SK-N-SH treated with all-trans-retinoic acid at 6 μM for 48 hours (cell line): Measurements from ENCODE around the gene INTU.

Source experiments
- ATAC-seq: fragments of 200-7000 bp; cut with Tn5 transposase; 3 replicates; pipeline ENCODE4 v1.9.1; 2020; ENCODE audit warnings: mild to moderate bottlenecking, moderate library complexity
- ARNTL ChIP-seq: fragments of 450-650 bp; formaldehyde crosslinking; IDR thresholded peaks from 2 replicates; pipeline ENCODE4 v1.5.0; 2020; ENCODE audit warnings: low read depth, mild to moderate bottlenecking, moderate library complexity, borderline replicate concordance
- BACH2 ChIP-seq: fragments of 250-450 bp; sonication (Bioruptor Pico); IDR thresholded peaks from 2 replicates; pipeline ENCODE4 v1.9.0; 2021; ENCODE audit warnings: mild to moderate bottlenecking, borderline replicate concordance
- CSDC2 ChIP-seq: fragments of 250-450 bp; sonication (Bioruptor Pico); IDR thresholded peaks from 2 replicates; pipeline ENCODE4 v1.5.0; 2020; ENCODE audit warnings: mild to moderate bottlenecking, moderate library complexity
- CSRNP3 ChIP-seq: fragments of 250-450 bp; sonication (Bioruptor Pico); IDR thresholded peaks from 2 replicates; pipeline ENCODE4 v1.5.1; 2021; ENCODE audit warnings: mild to moderate bottlenecking, moderate library complexity
- ESRRG ChIP-seq: fragments of 250-450 bp; sonication (Bioruptor Pico); IDR thresholded peaks from 2 replicates; pipeline ENCODE4 v1.6.1; 2021; ENCODE audit warnings: mild to moderate bottlenecking
- GLIS3 ChIP-seq: fragments of 250-450 bp; sonication (Bioruptor Pico); IDR thresholded peaks from 2 replicates; pipeline ENCODE4 v1.5.0; 2020; ENCODE audit warnings: mild to moderate bottlenecking, moderate library complexity
- ISL1 ChIP-seq: fragments of 250-450 bp; sonication (Bioruptor Pico); IDR thresholded peaks from 2 replicates; pipeline ENCODE4 v2.1.2; 2022; ENCODE audit warnings: mild to moderate bottlenecking, moderate library complexity
- OSR1 ChIP-seq: fragments of 250-450 bp; sonication (Bioruptor Pico); IDR thresholded peaks from 2 replicates; pipeline ENCODE4 v1.8.0; 2022; ENCODE audit warnings: moderate library complexity, mild to moderate bottlenecking, inconsistent platforms
- PATZ1 ChIP-seq: fragments of 250-450 bp; sonication (Bioruptor Pico); IDR thresholded peaks from 2 replicates; pipeline ENCODE4 v1.8.0; 2020; ENCODE audit warnings: mild to moderate bottlenecking, moderate library complexity, borderline replicate concordance
- POU6F1 ChIP-seq: fragments of 250-450 bp; sonication (Bioruptor Pico); IDR thresholded peaks from 2 replicates; pipeline ENCODE4 v1.8.0; 2021; ENCODE audit warnings: low read depth, mild to moderate bottlenecking, moderate library complexity, borderline replicate concordance
- PPARA ChIP-seq: fragments of 250-450 bp; sonication (Bioruptor Pico); IDR thresholded peaks from 2 replicates; pipeline ENCODE4 v1.5.0; 2020; ENCODE audit warnings: mild to moderate bottlenecking, borderline replicate concordance
- RARB ChIP-seq: fragments of 250-450 bp; sonication (Bioruptor Pico); IDR thresholded peaks from 2 replicates; pipeline ENCODE4 v1.8.0; 2021; ENCODE audit warnings: mild to moderate bottlenecking, moderate library complexity
- TCF4 ChIP-seq: fragments of 250-450 bp; sonication (Bioruptor Pico); IDR thresholded peaks from 2 replicates; pipeline ENCODE4 v1.8.0; 2021; ENCODE audit warnings: mild to moderate bottlenecking, moderate library complexity, borderline replicate concordance
- TOX ChIP-seq: fragments of 250-450 bp; sonication (Bioruptor Pico); IDR thresholded peaks from 2 replicates; pipeline ENCODE4 v1.8.0; 2021; ENCODE audit warnings: mild to moderate bottlenecking, moderate library complexity, borderline replicate concordance
- TSHZ2 ChIP-seq: fragments of 250-450 bp; sonication (Bioruptor Pico); IDR thresholded peaks from 2 replicates; pipeline ENCODE4 v1.5.0; 2020; ENCODE audit warnings: mild to moderate bottlenecking, moderate library complexity
- ZFP3 ChIP-seq: fragments of 250-450 bp; sonication (Bioruptor Pico); IDR thresholded peaks from 2 replicates; pipeline ENCODE4 v1.5.0; 2020; ENCODE audit warnings: mild to moderate bottlenecking, moderate library complexity
- ZFP30 ChIP-seq: fragments of 450-650 bp; formaldehyde crosslinking; IDR thresholded peaks from 2 replicates; pipeline ENCODE4 v1.5.0; 2022; ENCODE audit warnings: mild to moderate bottlenecking, moderate library complexity
- ZNF565 ChIP-seq: fragments of 450-650 bp; formaldehyde crosslinking; conservative IDR thresholded peaks from 2 replicates; pipeline ENCODE4 v1.5.0; 2020; ENCODE audit warnings: low read depth, mild to moderate bottlenecking, moderate library complexity
- ZNF70 ChIP-seq: fragments of 450-650 bp; formaldehyde crosslinking; IDR thresholded peaks from 2 replicates; pipeline ENCODE4 v1.5.0; 2020; ENCODE audit warnings: mild to moderate bottlenecking, moderate library complexity
- ZNF8 ChIP-seq: fragments of 450-650 bp; formaldehyde crosslinking; IDR thresholded peaks from 2 replicates; pipeline ENCODE4 v1.5.0; 2020; ENCODE audit warnings: mild to moderate bottlenecking, moderate library complexity

The INTU gene

GRCh38 chr4:127610488-127610887 lies 22.3 kb upstream of the INTU start:
- no peak for TF ChIP-seq ZNF565 (CRISPR knock-in tag)
- TF ChIP-seq TOX: no peak
- no peak for ATAC-seq

- peak; percentile 86 for ATAC-seq
- TF ChIP-seq TOX: no peak
- TF ChIP-seq ZNF70 (CRISPR knock-in tag): no peak
- no peak for TF ChIP-seq CSRNP3
- no peak for TF ChIP-seq ESRRG (CRISPR knock-in tag)
- TF ChIP-seq PPARA: no peak
- TF ChIP-seq ZNF565 (CRISPR knock-in tag): no peak
- TF ChIP-seq POU6F1 (CRISPR knock-in tag): no peak
- no peak for TF ChIP-seq PATZ1
- no peak for TF ChIP-seq ZFP3 (CRISPR knock-in tag)
- TF ChIP-seq TSHZ2 (CRISPR knock-in tag): no peak
Observed at GRCh38 chr4:127616898-127617297, 15.9 kb upstream of the INTU start.

- ATAC-seq: no peak
- TF ChIP-seq BACH2 (CRISPR knock-in tag) (no peak), RARB (CRISPR knock-in tag) (no peak), TOX (no peak), ZNF8 (CRISPR knock-in tag) (no peak)
Observed at GRCh38 chr4:127618427-127618826, 14.3 kb upstream of the INTU start.

- no peak for TF ChIP-seq GLIS3 (CRISPR knock-in tag)
- no peak for TF ChIP-seq PATZ1
- TF ChIP-seq, all 23 proteins: peak for 0
Observed at GRCh38 chr4:127622621-127622920, 10.2 kb upstream of the INTU start.

GRCh38 chr4:127622921-127623796 lies 9.6 kb upstream of the INTU start:
- TF ChIP-seq ZNF565 (CRISPR knock-in tag): no peak
- TF ChIP-seq, all 23 proteins: peak for 0
- peak; percentile 95 for ATAC-seq

More at GRCh38 chr4:127622621-127622920, 10.2 kb upstream of the INTU start:
- no peak for ATAC-seq

GRCh38 chr4:127623797-127624083 lies 9.0 kb upstream of the INTU start:
- no peak for ATAC-seq
- TF ChIP-seq ISL1 (no peak), ZFP30 (CRISPR knock-in tag) (no peak), POU6F1 (CRISPR knock-in tag) (no peak), CSDC2 (CRISPR knock-in tag) (no peak), ESRRG (CRISPR knock-in tag) (no peak), TCF4 (no peak), GLIS3 (CRISPR knock-in tag) (no peak), OSR1 (no peak), ARNTL (CRISPR knock-in tag) (no peak), CSRNP3 (no peak)
